ENCODE measurements around the gene TICAM1. TPM values are rescaled to one million over a fixed set of nuclear protein-coding genes. Genes with fewer than 3 reads are reported as not detected.
A peak's percentile ranks its signal among the peaks of the same experiment; 100 is the strongest.
"Not testable (repeated sequence)": the region's sequence is repeated elsewhere in the genome, so short reads cannot be mapped to it uniquely, and the experiment has no call there.

Gene TICAM1
- total RNA-seq, 1 donor = 3.2 TPM

- TF ChIP-seq, protein P1, sequence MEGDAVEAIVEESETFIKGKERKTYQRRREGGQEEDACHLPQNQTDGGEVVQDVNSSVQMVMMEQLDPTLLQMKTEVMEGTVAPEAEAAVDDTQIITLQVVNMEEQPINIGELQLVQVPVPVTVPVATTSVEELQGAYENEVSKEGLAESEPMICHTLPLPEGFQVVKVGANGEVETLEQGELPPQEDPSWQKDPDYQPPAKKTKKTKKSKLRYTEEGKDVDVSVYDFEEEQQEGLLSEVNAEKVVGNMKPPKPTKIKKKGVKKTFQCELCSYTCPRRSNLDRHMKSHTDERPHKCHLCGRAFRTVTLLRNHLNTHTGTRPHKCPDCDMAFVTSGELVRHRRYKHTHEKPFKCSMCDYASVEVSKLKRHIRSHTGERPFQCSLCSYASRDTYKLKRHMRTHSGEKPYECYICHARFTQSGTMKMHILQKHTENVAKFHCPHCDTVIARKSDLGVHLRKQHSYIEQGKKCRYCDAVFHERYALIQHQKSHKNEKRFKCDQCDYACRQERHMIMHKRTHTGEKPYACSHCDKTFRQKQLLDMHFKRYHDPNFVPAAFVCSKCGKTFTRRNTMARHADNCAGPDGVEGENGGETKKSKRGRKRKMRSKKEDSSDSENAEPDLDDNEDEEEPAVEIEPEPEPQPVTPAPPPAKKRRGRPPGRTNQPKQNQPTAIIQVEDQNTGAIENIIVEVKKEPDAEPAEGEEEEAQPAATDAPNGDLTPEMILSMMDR (IDR thresholded peaks at IDR 0.05; ENCODE audit: insufficient read depth, low read length) = peak; percentile 84
- DNase-seq (ENCODE audit: low read depth) = peak; percentile 59
- H3K4me3 ChIP-seq (ENCODE audit: low read depth, low read length) = no peak overlapping the region
Observed at GRCh38 chr19:4811328-4812131, 20.0 kb downstream of the TICAM1 start.

DNA sequence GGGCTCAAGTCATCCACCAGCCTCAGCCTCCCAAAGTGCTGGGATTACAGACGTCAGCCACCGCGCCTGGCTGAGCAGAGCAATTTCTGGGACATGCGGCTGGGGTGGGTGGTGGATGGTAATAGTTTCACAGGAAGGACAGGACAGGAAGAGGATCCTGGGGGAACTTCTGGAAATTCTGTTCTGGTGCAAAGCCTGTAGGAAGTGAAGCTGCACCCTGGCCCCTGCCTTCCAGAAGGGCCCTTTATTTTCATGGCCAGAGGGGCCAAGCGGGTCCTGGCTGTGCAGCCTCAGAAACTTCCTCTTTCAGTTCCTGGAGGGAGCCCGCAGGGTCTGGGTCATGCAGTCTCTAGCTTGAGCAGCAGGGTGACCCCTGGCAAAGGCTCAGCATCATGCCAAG lies 24.3 kb downstream of the TICAM1 start:
- no peak for DNase-seq (ENCODE audit: low read depth)
- H3K4me3 ChIP-seq (ENCODE audit: low read depth, low read length) = no peak overlapping the region
- TF ChIP-seq, protein P1 (IDR thresholded peaks at IDR 0.05; ENCODE audit: insufficient read depth, low read length) = no peak

GRCh38 chr19:4806384-4806783 lies 25.1 kb downstream of the TICAM1 start:
- H3K4me3 ChIP-seq (ENCODE audit: low read depth, low read length) = no peak overlapping the region
- TF ChIP-seq, protein P1 (IDR thresholded peaks at IDR 0.05; ENCODE audit: insufficient read depth, low read length) = no peak
- no peak for DNase-seq (ENCODE audit: low read depth)

- DNase-seq (ENCODE audit: low read depth); H3K4me3 ChIP-seq (ENCODE audit: low read depth, low read length): not testable (repeated sequence)
Observed at GRCh38 chr19:4805140-4805539, 26.4 kb downstream of the TICAM1 start.

- H3K4me3 ChIP-seq (ENCODE audit: low read depth, low read length) = no peak overlapping the region
- peak; percentile 33 for DNase-seq (ENCODE audit: low read depth)
- TF ChIP-seq, protein P1 (IDR thresholded peaks at IDR 0.05; ENCODE audit: insufficient read depth, low read length) = peak; percentile 74
Observed at GRCh38 chr19:4803736-4804695, 27.5 kb downstream of the TICAM1 start.

- H3K4me3 ChIP-seq (ENCODE audit: low read depth, low read length) = no peak overlapping the region
- TF ChIP-seq, protein P1 (IDR thresholded peaks at IDR 0.05; ENCODE audit: insufficient read depth, low read length) = no peak
- DNase-seq (ENCODE audit: low read depth) = no peak
Observed at GRCh38 chr19:4802711-4803110, 28.8 kb downstream of the TICAM1 start.

- no peak overlapping the region for H3K4me3 ChIP-seq (ENCODE audit: low read depth, low read length)
- DNase-seq (ENCODE audit: low read depth) = no peak
- TF ChIP-seq, protein P1 (IDR thresholded peaks at IDR 0.05; ENCODE audit: insufficient read depth, low read length) = no peak
Observed at GRCh38 chr19:4801085-4801619, 30.4 kb downstream of the TICAM1 start.

Data from fibroblast of the aortic adventitia (primary cell).